HG02571 (cell line): ENCODE data around the gene SLC15A5.

Source experiments
- ATAC-seq: cut with Tn5 transposase; IDR thresholded peaks from one replicate; pipeline ENCODE4 v1.9.1; 2021; ENCODE audit warnings: mild to moderate bottlenecking, moderate library complexity; ENCODE audit not compliant: unreplicated experiment

Gene SLC15A5

GRCh38 chr12:16277585-16277984, at the start of gene SLC15A5:
Gene SLC15A5 (minus strand): TSS chr12:16277685. CDS start chr12:16277685, 0 bp downstream.
- ATAC-seq, result no peak

- ATAC-seq, result no peak
Observed at GRCh38 chr12:16325426-16325825, 47.9 kb upstream of the SLC15A5 start.

- ATAC-seq, result no peak
Observed at GRCh38 chr12:16324772-16325171, 47.3 kb upstream of the SLC15A5 start.

- ATAC-seq, result no peak
Observed at GRCh38 chr12:16324272-16324671, 46.8 kb upstream of the SLC15A5 start.

- no peak for ATAC-seq
Observed at GRCh38 chr12:16323638-16324037, 46.2 kb upstream of the SLC15A5 start.

GRCh38 chr12:16323010-16323409, 45.5 kb upstream of the SLC15A5 start:
- ATAC-seq, result no peak

GRCh38 chr12:16310934-16311333, 33.4 kb upstream of the SLC15A5 start:
- ATAC-seq, result no peak

GRCh38 chr12:16307856-16308475, 30.5 kb upstream of the SLC15A5 start:
- ATAC-seq, result no peak

GRCh38 chr12:16303939-16304338, 26.5 kb upstream of the SLC15A5 start:
- ATAC-seq, result no peak

GRCh38 chr12:16300736-16301135, 23.3 kb upstream of the SLC15A5 start:
- ATAC-seq, result no peak

GRCh38 chr12:16300122-16300521, 22.6 kb upstream of the SLC15A5 start:
- no peak for ATAC-seq

GRCh38 chr12:16299403-16299802, 21.9 kb upstream of the SLC15A5 start:
- ATAC-seq, result no peak

- ATAC-seq, result no peak
Observed at GRCh38 chr12:16297521-16297920, 20.0 kb upstream of the SLC15A5 start.

- ATAC-seq, result no peak
Observed at GRCh38 chr12:16294376-16294956, 17.0 kb upstream of the SLC15A5 start.

GRCh38 chr12:16291032-16291431, 13.5 kb upstream of the SLC15A5 start:
- no peak for ATAC-seq

- no peak for ATAC-seq
Observed at GRCh38 chr12:16285586-16285985, 8.1 kb upstream of the SLC15A5 start.

GRCh38 chr12:16282978-16283377, 5.5 kb upstream of the SLC15A5 start:
- ATAC-seq, result no peak

GRCh38 chr12:16282081-16282480, 4.6 kb upstream of the SLC15A5 start:
- ATAC-seq, result no peak

GRCh38 chr12:16281157-16281556, 3.7 kb upstream of the SLC15A5 start:
- no peak for ATAC-seq

GRCh38 chr12:16272222-16272621, 5.3 kb downstream of the SLC15A5 start:
- no peak for ATAC-seq

- no peak for ATAC-seq
Observed at GRCh38 chr12:16271062-16271461, 6.4 kb downstream of the SLC15A5 start.

- ATAC-seq, result no peak
Observed at GRCh38 chr12:16269946-16270345, 7.5 kb downstream of the SLC15A5 start.

GRCh38 chr12:16266085-16266484, 11.4 kb downstream of the SLC15A5 start:
- no peak for ATAC-seq
